EL (cell line): ENCODE data around the gene GJC2.
"Not testable (repeated sequence)": the region's sequence is repeated elsewhere in the genome, so short reads cannot be mapped to it uniquely, and the experiment has no call there.

ENCODE experiments used
- DNase-seq: peaks from one replicate; pipeline ENCODE4 v3.0.0-alpha.2; 2016

The GJC2 gene

DNA sequence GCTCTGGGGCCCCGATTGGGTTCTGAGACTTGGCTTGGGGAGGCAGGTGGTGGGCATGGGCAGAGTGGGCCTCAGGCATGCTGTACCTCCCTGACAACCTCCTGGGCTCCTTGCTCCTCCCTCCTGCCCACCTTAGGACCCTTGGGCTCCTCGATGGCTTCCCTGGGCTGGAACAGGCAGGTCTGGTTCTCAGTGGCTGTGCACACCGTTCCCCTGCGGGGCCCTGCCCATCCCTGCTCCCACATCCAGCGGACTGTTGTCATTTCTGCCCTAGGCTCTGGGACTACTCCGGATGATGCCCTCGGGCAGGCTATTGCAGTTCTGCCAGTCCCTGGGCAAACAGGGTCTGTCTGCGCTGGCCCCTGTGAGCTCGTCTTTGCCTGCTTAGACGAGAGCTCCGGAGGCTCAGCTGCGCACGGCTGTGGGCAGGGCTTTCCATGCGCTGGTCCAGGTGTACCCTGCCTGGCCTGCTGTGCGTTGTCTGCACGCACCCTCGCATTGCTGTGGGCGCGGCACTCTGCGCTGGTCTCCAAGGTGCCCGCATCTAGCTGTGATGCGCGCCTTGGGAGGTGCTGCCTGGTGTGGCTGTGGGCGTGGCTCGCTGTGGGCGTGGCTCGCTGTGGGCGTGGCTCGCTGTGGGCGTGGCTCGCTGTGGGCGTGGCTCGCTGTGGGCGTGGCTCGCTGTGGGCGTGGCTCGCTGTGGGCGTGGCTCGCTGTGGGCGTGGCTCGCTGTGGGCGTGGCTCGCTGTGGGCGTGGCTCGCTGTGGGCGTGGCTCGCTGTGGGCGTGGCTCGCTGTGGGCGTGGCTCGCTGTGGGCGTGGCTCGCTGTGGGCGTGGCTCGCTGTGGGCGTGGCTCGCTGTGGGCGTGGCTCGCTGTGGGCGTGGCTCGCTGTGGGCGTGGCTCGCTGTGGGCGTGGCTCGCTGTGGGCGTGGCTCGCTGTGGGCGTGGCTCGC, 24.1 kb downstream of the GJC2 start:
- DNase-seq = not testable (repeated sequence)

DNA sequence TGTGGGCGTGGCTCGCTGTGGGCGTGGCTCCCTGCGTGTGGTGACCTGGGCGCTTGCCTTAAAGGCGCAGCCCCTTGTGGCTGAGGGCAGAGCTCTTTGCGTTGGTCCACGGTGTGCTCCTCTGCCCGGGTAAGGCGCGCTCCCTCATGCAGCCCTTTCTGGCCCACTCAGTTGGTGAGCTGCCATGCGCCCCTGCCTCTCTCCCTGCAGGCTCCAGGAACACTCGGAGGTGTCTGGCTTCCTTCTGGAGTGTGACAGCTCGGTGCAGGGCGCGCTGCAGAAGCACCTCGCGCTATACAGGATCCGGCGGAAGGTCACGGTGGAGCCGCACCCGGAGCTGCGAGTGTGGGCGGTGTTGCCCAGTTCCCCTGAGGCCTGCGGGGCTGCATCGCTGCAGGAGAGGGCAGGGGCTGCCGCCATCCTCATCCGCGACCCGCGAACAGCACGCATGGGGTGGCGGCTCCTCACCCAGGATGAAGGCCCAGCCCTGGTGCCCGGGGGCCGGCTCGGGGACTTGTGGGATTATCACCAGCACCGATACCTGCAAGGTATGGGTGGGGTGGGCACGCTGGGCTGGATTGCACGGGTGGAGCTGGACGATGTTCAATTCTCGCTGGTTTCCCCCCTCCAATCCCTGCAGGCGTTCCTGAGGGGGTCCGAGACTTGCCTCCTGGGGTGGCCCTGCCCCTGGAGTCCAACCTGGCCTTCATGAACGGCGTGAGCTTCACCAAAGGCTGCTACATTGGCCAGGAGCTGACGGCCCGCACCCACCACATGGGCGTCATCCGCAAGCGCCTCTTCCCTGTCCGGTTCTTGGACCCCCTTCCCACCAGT, 25.0 kb downstream of the GJC2 start:
- DNase-seq = no peak

DNA sequence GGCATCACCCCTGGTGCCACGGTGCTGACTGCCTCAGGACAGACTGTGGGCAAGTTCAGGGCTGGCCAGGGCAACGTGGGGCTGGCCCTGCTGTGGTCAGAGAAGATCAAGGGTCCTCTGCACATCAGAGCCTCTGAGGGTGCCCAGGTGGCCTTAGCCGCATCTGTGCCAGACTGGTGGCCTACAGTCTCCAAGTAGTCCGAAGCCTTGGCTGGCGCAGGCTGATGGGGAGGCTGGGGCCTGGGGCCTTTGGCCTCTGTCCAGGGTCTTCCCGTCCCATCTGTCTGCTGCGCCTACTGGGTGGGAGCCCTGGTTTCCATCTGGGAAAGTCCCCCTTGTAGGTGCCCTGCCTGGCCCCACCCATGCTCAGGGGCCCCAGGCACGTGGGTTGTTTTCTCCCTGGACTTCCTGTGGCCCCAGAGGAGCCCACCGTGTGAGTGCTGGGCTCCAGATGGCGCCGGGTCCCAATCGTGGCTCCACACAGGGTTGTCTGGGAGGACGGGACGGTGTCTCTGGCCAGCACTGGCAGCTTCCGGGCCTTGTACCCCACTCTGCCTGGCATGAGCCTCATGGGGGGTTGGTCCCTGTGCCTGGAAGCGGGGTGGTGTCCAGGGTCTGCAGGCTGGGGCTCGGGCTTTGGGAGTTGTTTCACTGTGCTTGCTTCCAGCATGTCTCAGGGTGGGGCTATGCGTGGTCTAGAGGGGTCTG, 25.7 kb downstream of the GJC2 start:
- DNase-seq = no peak

DNA sequence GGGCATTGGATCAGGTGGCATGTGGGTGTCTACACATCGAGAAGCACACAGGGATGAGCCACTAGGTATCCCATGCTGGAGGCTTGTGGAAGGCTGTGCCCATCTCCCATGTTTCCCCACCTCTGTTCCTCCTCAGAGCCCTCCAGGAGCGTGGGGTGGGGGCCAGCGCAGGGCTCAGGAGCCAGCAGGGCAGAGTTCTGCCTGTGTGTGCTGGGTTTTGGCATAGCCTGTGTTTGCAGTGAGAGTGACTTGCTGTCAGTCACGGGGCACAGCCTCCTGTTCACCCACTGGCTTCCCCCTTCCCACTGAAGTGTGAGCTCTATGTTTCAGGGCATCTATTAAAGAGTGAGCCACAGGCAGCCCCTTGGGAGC, 26.3 kb downstream of the GJC2 start:
- DNase-seq = no peak

DNA sequence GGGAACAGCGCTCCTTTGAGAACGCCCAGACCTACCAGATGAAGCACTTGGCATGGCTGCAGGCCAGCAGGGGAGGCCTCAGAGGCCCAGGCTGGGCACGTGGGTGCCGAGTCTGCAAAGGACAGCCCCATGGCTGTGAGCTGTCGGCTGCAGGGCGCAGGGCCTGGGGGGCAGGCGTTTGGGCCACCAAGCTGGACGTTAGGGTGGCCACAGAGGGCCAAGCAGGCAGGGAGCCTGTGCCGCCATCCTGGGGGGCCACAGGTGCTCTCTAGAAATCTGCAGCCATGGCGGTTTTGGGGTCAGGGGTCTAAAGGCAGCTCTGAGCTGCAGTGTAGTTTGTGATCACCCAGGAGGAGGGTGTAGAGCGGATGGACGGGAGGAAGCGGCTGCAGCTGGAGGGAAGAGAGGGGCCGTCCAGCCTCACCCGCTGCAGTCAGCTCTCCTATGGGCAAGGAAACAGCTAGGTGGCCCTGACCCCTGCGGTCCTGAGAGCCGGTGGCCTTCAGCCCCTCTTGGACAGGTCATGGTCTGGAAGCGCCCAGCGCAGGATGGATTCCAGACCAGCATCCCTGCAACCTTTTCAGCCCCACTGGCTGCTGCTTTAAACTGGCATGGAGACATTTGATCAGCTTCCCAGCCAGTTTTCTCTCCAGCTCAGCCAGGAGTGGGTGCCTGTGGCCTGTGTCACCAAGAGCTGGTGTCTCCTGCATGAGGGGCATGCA, 26.9 kb downstream of the GJC2 start:
- DNase-seq = no peak

DNA sequence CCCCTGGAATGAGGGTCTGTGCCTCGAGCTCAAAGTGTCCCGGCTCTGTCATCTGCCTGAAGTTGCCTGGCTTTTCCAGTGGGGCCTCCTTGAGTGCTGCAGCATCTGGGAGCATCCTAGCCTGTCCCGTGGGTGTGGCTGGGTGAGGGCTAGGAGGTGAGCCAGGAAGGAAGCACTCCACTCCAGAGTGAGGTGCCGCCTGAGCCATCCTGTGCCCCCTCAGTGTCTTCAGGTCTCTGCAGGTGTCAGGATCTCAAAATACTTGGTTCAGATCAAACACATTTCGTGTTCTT, 27.4 kb downstream of the GJC2 start:
- DNase-seq = no peak

DNA sequence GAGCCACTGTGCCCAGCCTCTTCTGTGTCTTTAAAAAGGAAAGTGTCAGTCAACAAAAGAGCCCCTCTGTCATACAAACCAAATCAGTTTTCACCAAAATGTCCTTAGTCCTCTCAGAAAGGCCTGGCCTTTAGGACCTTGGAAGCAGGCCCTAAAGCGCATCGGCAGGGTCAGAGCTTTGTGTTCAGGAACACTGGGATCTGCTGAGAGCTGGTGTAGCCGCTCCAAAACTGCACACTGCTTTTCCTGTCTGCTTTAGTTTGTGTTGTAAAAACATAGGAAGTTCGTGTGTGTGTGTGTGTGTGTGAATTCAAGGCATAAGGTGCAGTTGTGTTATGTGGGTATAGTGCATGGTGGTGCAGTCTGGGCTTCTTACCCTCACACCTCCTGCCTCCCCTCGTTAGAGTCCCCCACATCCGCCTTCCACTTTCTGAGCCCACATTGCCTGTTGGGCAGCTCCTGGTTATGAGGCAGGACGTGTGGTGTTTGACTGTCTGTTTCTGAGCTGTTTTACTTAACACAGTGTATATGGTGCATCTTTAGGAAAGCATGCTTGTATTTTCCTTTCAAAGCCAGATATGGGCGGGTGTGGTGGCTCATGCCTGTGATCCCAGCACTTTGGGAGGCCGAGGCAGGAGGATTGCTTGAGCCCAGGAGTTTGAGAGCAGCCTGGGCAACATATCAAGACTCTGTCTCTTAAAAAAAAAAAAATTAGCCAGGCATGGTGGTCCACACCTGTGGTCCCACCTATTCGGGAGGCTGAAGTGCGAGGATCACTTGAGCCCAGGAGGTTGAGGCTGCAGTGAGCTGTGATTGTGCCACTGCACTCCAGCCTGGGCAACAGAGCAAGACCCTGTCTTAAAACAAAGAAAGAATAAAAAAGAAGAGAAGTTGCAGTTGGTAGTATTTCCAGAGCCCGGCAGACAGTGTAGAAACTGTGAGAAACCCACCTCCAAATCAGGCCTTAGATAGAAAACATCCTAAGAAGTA, 28.3 kb downstream of the GJC2 start:
- DNase-seq = no peak

DNA sequence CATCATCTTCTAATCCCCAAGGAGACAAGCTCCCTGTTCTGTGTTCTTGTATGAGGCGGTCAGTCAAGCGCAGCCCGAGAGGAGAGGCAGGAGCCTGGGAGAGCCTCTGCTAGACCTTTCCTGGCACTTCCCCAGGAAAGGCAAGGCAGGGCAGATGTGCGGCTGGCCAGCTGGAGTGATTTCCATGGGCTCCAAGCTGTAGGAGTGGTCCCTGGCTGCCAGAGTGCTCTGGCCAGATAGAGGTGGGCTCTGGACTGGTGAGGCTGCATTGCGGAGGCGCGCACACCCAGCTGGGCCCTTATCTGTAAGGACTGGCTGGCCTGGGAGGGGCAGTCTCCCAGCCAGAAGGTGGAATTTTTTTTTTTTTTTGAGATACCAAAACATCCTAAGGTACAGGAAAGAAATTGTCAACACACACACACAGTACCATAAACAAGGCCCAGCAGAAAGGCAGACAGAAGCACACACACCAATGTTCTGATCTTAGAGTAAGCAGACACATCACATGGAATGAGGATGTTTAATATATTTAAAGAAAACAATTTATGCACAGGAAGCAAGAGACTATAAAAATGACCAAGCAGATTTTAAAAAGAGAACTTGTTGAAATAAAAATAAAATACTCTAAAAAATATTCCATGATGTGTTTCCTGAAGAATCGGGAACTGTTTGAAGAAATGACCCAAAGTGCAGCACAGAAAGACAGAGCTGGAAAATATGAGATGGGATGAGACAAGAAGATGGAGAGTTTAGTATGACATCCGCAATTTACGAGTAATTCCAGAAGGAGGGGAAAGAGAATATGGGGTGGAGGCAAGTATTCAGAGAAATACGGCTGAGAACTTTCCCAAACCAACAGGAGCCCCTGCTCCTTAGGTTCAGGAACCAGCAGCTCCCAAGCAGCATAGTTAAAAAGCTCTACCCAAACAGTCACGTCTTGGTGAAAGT, 29.3 kb downstream of the GJC2 start:
- no peak for DNase-seq

DNA sequence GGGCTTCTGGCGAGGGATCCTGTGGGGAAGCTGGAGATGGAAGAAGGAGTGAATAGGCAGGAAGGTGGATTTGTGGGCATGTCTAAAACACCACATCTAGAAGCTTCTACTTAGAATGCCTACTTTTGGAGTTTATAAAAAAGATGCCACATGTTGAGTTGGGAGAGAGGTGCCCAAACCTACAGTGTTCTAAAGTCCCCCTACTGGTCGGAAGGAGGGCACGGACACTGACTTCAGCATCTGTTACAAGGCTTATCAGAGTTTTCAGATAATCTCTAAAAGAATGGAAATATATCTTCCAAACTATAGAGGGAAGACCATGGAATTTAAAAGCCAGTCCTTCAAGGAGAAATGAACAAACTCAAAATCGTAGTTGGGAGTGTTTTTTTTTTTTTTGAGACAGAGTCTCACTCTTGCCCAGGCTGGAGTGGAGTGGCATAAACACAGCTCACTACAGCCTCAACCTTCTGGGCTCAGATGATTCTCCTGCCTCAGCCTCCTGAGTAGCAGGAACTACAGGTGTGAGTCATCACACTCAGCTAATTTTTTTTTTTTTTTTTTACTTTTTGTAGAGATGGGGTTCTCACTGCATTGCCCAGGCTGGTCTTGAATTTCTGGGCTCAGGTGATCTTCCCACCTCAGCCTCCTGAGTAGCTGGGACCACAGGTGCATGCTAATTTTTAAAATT, 30.7 kb downstream of the GJC2 start:
- no peak for DNase-seq

DNA sequence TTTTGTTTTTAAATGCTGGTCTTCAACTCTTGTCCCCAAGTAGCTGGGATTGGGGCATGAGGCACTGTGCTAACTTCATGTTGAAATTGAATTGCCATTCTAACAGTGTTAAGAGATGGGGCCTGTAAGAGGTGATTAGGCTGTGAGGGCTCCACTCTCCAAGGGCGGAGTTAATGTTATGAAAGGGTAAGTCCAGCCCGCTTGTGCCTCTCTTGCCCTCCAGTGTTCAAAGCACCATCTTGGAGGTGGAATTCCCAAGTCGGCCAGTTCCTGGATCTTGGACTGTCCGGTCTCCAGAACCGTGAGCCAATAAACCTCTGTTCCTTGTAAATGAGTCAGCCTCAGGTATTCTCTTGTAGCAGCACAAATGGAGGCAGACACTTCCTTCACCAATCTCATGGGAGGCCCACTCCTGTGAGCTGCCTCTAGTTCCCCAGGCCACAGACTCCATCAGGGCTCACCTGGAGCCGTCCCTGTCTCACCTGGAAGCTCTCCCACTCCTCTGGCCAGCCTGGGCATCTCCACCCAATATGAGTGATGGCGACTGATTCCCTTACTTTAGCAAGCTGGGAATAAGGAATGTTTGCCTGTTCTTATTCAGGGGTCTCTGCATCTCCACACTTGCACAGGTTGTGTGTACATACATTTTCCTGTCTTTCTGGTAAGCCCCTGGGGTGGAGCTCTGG, 31.4 kb downstream of the GJC2 start:
- no peak for DNase-seq

DNA sequence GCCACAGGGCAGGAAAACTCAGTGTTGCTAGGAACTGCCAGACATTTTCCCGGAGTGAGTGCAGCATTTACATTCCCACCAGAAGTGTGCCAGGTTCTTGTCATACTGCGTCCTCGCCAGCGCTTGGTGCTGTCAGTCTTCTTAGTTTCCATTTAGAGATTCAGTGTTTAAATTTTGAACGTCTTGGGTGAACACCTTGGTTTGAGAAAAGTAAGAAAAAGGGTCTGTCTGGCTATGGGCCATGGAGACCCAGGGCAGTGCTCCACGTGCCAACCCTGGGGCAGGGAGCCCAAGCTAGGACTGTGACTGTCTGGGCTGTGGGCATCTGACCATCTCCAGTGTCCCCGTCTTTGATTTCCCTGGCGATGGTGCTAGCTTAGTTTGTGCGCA, 31.9 kb downstream of the GJC2 start:
- DNase-seq = no peak

DNA sequence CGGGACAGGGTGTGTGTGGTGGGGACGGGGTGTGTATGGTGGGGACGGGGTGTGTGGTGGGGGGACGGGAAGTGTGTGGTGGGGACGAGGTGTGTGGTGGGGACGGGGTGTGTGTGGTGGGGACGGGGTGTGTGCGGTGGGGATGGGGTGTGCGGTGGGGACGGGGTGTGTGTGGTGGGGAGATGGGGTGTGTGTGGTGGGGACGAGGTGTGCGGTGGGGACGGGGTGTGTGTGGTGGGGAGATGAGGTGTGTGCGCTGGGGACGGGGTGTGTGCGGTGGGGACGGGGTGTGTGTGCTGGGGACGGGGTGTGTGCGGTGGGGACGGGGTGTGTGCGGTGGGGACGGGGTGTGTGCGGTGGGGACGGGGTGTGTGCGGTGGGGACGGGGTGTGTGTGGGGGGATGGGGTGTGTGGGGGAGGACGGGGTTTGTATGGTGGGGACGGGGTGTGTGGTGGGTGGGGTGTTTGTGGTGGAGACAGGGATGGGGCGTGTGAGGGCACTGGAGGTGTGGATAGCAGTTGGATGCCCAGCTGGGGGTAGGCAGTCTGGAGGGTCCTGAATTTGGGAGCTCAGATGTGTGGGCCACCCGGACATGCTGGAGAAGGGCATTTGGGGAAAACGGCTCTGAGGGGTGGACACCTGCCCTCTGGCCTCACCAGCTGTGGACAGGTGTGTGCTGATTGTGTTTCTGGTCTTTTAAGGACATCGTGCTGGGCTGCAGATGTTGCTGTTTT, 32.7 kb downstream of the GJC2 start:
- no peak for DNase-seq

DNA sequence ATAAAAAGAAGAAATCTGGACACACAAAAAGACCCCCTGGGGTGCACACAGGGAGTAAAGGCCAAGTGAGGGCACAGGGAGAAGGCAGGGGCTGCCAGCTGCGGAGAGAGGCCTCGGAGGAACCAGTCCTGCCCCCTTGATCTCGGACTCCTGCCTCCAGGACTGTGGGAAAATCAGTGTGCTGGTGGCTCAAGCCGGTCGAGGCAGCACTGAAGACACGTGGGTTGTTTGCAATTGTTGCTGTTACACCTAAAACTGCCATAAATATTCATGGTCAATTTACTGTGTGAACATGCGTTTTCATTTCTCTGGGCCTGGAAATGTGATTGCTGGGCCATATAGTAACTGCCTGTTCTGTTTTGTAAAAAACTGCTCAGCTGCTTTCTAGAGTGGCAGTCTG, 34.4 kb downstream of the GJC2 start:
- no peak for DNase-seq

DNA sequence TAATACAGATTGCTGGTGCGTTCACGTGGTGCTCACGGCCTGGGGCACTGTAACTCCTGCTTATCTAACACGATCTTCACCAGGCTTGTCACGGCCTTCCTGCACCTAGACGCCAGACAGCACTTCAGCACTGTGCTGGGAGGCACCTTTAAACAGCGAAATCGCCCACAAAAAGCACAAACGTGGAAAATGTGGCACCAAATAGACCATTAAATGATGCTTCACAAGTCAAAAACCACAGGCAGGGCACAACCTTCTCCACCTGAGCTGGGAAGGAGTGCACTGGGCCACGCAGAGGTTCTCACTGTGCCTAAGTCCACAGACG, 35.9 kb downstream of the GJC2 start:
- DNase-seq = no peak

DNA sequence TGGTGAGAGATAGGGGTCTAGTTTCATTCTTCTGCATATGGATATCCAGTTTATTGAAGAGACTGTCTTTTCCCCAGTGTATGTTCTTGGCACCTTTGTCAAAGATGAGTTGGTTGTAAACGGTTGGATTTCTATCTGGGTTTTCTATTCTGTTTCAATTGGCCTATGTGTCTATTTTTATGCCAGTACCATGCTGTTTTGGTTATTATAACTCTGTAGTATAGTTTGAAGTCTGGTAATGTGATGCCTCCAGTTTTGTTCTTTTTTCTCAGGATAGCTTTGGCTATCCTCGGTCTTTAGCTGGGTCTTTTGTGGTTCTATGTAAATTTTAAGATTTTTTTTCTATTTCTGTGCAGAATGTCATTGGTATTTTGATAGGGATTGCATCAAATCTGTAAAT, 38.5 kb downstream of the GJC2 start:
- DNase-seq = not testable (repeated sequence)

DNA sequence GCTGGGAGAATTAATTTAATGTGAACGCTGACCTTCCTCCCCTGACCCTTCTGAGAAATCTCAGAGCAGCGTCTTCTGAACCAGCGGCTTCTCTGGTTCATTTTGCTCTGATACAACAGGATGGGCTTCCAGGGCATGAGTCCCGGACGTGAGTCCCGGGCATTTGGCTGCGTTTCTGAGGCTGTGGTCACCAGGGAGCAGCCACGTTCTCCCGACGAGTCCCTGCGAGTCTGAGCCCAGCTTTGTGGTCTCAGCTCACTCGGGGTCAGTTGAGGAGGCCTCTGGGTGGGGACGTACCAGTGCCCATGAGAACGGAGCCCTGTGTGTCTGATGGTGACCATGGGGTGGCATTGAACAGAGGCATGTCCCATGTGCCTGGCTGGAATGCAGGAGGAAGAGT, 40.5 kb downstream of the GJC2 start:
- DNase-seq = no peak

DNA sequence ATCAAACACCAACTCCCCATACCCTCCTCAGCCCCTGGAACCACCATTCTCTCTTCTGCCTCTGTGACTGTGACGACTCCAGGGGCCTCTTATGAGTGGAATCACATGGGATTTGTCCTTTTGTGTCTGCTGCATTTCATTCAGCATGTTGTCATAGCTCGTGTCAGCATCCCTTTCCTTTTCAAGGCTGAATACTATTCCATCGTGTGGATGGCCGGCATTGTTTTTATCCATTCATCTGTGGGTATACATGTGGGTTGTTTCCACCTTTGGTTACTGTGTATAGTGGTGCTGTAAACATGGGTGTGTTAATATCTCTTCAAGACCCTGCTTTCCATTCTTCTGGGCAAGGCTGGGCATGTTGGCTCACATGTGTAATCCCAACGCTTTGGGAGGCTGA, 41.0 kb downstream of the GJC2 start:
- DNase-seq = no peak

DNA sequence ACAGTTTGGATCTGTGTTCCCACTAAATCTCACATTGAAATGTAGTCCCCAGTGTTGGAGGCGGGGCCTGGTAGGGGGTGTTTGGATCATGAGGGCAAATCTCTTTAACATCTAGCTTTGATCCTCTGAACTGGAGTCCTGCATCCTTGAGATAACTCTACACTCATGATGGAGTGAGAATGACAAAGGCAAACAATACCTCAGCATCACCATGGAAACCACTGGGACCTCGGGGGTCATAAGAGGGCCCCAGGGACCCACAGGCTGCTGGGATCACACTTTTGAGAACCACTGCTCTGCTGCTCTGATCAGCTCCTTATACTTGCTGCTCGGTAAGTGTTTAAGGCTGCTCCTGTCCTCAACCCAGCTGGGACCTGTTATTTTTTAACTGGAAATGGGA, 44.7 kb downstream of the GJC2 start:
- no peak for DNase-seq
